ENCODE results near the gene CA7.

The CA7 gene

DNA sequence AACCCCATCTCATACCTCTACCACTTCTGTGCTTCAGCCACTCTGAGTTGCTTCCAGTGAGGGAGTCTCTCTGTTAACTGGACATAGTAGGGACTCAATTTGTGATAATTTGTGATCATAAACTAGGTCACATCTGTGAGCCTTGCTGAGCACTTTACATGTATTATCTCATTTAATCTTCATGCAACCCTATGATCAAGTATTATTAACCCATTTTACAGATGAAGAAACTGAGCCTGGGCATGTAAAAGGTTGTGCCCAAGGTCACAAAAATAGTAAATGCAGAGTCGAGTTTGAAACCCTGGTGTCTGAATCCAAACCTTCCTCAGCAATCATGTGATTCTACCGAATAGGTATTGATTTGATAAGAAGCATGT lies 54.7 kb downstream of the CA7 start:
- no peak overlapping the region for H3K4me3 ChIP-seq (ENCODE audit: low read length)
- DNase-seq (ENCODE audit: low read depth), result no peak
- TF ChIP-seq, protein P1, sequence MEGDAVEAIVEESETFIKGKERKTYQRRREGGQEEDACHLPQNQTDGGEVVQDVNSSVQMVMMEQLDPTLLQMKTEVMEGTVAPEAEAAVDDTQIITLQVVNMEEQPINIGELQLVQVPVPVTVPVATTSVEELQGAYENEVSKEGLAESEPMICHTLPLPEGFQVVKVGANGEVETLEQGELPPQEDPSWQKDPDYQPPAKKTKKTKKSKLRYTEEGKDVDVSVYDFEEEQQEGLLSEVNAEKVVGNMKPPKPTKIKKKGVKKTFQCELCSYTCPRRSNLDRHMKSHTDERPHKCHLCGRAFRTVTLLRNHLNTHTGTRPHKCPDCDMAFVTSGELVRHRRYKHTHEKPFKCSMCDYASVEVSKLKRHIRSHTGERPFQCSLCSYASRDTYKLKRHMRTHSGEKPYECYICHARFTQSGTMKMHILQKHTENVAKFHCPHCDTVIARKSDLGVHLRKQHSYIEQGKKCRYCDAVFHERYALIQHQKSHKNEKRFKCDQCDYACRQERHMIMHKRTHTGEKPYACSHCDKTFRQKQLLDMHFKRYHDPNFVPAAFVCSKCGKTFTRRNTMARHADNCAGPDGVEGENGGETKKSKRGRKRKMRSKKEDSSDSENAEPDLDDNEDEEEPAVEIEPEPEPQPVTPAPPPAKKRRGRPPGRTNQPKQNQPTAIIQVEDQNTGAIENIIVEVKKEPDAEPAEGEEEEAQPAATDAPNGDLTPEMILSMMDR (IDR thresholded peaks at IDR 0.05; ENCODE audit: insufficient read depth, low read depth, low read length, missing control alignments), result no peak

DNA sequence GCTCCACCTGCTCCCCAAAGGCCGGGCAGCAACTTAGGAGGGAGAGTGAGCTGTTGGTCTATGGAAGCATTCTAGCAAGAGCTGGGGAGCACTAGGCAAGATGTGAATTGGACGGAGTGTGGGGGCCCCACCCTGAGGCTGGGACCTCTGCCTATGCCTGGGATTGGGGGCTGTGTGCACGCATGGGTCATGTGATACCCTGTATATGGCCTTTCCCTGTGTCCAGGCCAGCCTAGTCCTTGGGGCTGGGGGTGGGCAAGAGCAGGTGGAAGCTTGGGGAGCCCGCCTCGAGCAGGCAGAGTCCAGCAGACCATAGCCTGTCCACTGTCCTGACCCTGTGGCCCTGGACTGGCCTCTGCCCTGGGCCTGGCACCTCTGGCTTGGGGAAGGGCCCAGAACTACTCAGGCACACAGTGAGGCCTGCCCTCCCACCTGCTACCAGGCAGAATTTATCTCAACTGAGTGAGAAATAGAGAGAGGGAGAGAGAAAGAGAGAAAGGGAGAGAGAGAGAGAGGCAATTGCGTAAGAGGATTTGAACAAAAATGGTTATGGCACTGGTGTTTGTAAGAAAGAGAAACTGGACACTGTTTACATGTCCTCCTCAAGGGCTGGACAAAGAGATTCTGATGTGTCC lies 55.2 kb downstream of the CA7 start:
- TF ChIP-seq, protein P1 (IDR thresholded peaks at IDR 0.05; ENCODE audit: insufficient read depth, low read depth, low read length, missing control alignments), result no peak
- no peak overlapping the region for H3K4me3 ChIP-seq (ENCODE audit: low read length)
- no peak for DNase-seq (ENCODE audit: low read depth)

DNA sequence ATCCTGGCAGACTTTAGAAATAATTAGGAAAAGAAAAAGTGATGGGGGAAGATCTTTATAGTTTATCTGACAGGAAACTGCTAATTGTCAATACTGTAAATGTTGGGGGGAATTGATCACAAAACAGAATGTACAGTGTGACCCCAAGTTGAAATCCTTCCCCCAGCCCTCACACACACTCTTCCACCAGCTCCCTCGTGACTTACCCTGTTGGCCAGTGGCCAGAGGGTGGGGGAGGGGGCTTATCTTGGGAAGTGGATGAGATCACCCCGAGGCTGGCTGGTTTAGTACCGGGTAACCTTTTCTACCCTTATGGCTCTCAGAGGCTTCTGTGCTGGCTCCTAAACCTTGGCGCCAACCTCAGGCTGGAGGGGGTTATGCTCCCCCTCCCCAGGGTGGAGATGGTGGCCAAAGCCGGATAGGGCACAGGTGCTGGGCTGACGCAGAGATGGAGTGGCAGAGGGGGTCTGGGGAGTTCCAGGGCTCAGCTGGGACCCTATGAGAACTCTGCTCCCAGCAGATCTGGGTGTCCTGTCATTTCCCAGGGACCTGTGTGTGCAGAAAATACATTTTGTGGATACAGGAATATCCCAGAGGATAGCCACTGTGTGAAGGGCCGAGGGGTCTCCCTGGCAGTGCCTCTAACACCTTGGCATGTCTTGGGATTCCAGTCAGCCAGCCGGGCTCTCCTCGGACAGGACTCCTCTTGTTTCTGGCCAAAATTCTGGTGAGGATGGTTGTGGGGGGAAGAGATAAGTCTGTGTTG lies 55.9 kb downstream of the CA7 start:
- peak; percentile 81 for DNase-seq (ENCODE audit: low read depth)
- no peak overlapping the region for H3K4me3 ChIP-seq (ENCODE audit: low read length)
- TF ChIP-seq, protein P1 (IDR thresholded peaks at IDR 0.05; ENCODE audit: insufficient read depth, low read depth, low read length, missing control alignments), result no peak

DNA sequence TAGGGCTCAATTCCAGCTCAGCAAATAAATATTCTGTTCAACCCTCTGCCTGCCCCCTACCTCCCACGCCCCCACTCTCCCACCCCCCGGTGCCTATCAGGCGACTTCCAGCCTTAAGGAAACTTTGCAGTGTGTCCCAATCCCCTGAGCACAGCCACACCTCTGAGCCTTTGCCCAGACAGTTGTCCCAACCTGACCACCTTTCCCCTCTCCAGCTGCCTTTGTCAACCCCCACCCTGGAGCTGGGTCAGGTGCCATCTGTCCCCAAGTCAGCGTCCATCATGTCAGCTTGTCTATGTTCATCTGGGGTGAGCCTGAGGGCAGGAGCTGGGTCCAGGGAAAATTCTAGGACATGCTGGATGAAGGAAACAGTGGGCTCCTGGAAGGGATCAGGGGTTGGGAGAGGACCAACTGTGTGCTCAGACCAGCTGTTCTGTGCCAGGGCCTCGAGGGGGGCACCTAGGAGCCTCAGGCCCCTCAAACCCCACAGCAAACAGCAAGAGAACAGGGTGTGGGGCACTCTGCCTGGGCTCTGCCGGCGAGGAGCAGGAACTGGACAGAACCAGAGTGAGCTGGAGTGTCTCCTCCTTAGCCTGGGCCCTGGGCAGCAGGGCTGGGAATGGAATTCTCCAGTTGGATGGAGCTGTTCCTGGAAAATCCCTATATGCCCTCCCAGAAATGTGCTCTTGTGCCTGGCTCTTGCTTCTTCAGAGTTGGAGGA lies 56.7 kb downstream of the CA7 start:
- TF ChIP-seq, protein P1 (IDR thresholded peaks at IDR 0.05; ENCODE audit: insufficient read depth, low read depth, low read length, missing control alignments), result no peak
- no peak overlapping the region for H3K4me3 ChIP-seq (ENCODE audit: low read length)
- no peak for DNase-seq (ENCODE audit: low read depth)

DNA sequence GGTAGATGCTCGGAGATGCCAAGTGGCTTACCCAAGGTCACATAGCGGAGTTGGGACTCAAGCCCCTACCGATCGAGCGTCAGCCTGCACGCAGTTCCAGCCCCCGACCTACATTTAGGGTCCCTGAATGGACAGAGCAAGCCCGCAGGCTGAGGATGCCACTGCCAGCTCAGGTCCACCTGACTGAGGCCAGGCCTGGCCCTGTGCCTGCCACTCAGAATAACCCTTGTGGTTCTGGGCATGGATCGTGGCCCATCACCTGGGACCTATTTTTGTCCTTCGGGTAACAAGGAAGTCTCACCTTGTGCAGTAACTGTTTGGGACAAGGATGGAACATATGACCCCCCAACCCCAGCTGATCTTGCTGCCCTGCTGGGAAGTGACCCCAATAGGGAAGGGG lies 57.4 kb downstream of the CA7 start:
- DNase-seq (ENCODE audit: low read depth), result no peak
- TF ChIP-seq, protein P1 (IDR thresholded peaks at IDR 0.05; ENCODE audit: insufficient read depth, low read depth, low read length, missing control alignments), result no peak
- no peak overlapping the region for H3K4me3 ChIP-seq (ENCODE audit: low read length)

DNA sequence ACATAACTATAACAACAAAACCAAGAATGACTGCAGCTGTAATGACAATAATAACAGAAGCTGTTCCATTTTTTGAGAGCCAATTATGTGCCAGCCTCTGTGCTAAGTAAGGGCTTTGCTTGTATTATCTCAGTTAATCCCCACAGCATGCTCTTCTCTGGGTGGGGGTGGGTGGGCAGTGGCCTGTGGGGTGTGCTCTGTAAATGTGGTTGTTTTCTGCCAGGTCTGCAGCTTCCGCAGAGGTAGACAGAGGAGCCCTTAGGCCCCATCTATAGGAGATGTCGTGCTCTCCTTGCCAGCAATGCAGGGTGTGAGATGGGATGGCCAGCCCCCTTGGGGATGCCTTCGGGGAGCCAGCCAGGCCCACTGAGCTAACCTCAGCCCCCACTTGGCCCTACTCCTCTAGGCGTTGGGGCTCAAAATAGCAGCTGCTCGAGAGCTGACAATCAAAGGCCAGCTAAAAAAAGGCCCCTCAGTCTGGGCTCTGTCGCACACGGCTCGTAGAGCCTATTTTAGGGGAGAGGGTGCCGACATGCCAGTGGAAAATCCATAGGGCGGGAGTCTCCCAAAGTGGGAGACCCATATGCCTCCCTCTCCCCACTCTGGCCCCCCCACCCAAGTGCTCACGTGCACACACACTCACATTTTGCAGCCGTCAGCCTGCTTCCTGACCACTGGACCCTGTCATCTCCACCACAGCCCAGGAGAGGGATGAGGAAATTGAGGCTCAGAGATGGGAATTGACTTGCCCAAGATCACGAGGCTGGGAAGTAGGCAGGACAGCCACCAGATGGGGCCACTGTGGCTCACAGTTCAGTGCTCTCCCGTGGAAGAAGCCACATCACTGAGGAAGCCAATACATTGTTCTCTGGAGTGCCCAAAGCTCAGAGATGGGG lies 58.7 kb downstream of the CA7 start:
- H3K4me3 ChIP-seq (ENCODE audit: low read length), result no peak overlapping the region
- TF ChIP-seq, protein P1 (IDR thresholded peaks at IDR 0.05; ENCODE audit: insufficient read depth, low read depth, low read length, missing control alignments), result no peak
- peak; percentile 39 for DNase-seq (ENCODE audit: low read depth)
